HEK293 (cell line): Measurements from ENCODE around the gene SLC17A4.

Source experiments
- ATF2 ChIP-seq: fragments of 450-650 bp; formaldehyde crosslinking; IDR thresholded peaks from 2 replicates; pipeline ENCODE4 v1.5.1; 2016; ENCODE audit warnings: missing biosample characterization, missing genetic modification characterization, low read depth
- EGR2 ChIP-seq: fragments of 450-650 bp; formaldehyde crosslinking; IDR thresholded peaks from 2 replicates; pipeline ENCODE4 v1.5.1; 2016; ENCODE audit warnings: low read depth, missing biosample characterization, missing genetic modification characterization
- OVOL3 ChIP-seq: fragments of 450-650 bp; formaldehyde crosslinking; IDR thresholded peaks from 2 replicates; pipeline ENCODE4 v1.5.1; 2016; ENCODE audit warnings: missing biosample characterization, missing genetic modification characterization
- RBAK ChIP-seq: fragments of 450-650 bp; formaldehyde crosslinking; IDR thresholded peaks from 2 replicates; pipeline ENCODE4 v1.5.1; 2016; ENCODE audit warnings: missing biosample characterization, missing genetic modification characterization
- SETDB1 ChIP-seq: IDR thresholded peaks from one replicate; pipeline ENCODE4 v1.6.1; 2017; ENCODE audit warnings: mild to moderate bottlenecking, low read length, moderate library complexity, mixed read lengths; ENCODE audit not compliant: insufficient read length
- SP7 ChIP-seq: fragments of 450-650 bp; formaldehyde crosslinking; IDR thresholded peaks from 2 replicates; pipeline ENCODE4 v1.5.1; 2016; ENCODE audit warnings: missing biosample characterization, missing genetic modification characterization
- ZNF174 ChIP-seq: fragments of 450-650 bp; formaldehyde crosslinking; IDR thresholded peaks from 2 replicates; pipeline ENCODE4 v1.5.0; 2017; ENCODE audit warnings: missing biosample characterization, mild to moderate bottlenecking, missing genetic modification characterization
- ZNF747 ChIP-seq: fragments of 450-650 bp; formaldehyde crosslinking; IDR thresholded peaks from 2 replicates; pipeline ENCODE4 v1.5.1; 2016; ENCODE audit warnings: missing biosample characterization, missing genetic modification characterization
- ZSCAN16 ChIP-seq: fragments of 450-650 bp; formaldehyde crosslinking; IDR thresholded peaks from 2 replicates; pipeline ENCODE4 v1.5.1; 2016; ENCODE audit warnings: missing biosample characterization, missing genetic modification characterization
- TF ChIP-seq, protein P1 (sequence below): fragments of 450-650 bp; formaldehyde crosslinking; IDR thresholded peaks from 2 replicates; pipeline ENCODE4 v1.5.1; 2016; ENCODE audit warnings: missing biosample characterization, missing genetic modification characterization
- TF ChIP-seq, protein P2 (sequence below): IDR thresholded peaks from 2 replicates; pipeline ENCODE4 v1.6.1; 2011; ENCODE audit warnings: mild to moderate bottlenecking, low read depth, low read length, borderline replicate concordance

- TF ChIP-seq ATF2 (tag by site-specific recombination) (no peak), ZNF174 (no peak), RBAK (tag by site-specific recombination) (no peak), ZSCAN16 (tag by site-specific recombination) (no peak), ZNF747 (tag by site-specific recombination) (no peak), SP7 (no peak), OVOL3 (no peak), SETDB1 (no peak), EGR2 (no peak)
- TF ChIP-seq, protein P1, sequence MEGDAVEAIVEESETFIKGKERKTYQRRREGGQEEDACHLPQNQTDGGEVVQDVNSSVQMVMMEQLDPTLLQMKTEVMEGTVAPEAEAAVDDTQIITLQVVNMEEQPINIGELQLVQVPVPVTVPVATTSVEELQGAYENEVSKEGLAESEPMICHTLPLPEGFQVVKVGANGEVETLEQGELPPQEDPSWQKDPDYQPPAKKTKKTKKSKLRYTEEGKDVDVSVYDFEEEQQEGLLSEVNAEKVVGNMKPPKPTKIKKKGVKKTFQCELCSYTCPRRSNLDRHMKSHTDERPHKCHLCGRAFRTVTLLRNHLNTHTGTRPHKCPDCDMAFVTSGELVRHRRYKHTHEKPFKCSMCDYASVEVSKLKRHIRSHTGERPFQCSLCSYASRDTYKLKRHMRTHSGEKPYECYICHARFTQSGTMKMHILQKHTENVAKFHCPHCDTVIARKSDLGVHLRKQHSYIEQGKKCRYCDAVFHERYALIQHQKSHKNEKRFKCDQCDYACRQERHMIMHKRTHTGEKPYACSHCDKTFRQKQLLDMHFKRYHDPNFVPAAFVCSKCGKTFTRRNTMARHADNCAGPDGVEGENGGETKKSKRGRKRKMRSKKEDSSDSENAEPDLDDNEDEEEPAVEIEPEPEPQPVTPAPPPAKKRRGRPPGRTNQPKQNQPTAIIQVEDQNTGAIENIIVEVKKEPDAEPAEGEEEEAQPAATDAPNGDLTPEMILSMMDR, result no peak
- TF ChIP-seq, protein P2, sequence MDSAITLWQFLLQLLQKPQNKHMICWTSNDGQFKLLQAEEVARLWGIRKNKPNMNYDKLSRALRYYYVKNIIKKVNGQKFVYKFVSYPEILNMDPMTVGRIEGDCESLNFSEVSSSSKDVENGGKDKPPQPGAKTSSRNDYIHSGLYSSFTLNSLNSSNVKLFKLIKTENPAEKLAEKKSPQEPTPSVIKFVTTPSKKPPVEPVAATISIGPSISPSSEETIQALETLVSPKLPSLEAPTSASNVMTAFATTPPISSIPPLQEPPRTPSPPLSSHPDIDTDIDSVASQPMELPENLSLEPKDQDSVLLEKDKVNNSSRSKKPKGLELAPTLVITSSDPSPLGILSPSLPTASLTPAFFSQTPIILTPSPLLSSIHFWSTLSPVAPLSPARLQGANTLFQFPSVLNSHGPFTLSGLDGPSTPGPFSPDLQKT, result no peak
Measured at GRCh38 chr6:25774120-25774715, 19.7 kb downstream of the SLC17A4 start.
